ENCODE data around the gene MYL7.

MYL7 gene

GRCh38 chr7:44152971-44153947, 12.1 kb upstream of the MYL7 start:
- Histone ChIP-seq H3K27me3 (ENCODE audit: insufficient read depth, low read depth) (no peaks in the 10 kb centered on the region), H3K27ac (no peak overlapping the region), H4K20me1 (ENCODE audit: insufficient read depth) (no peaks in the 10 kb centered on the region), H3K4me2 (no peak overlapping the region), H3K4me3 (IDR thresholded peaks at IDR 0.05; ENCODE audit: insufficient read depth, low read depth, low read length) (no peak overlapping the region), H3K36me3 (ENCODE audit: insufficient read depth) (no peaks in the 10 kb centered on the region), H2AFZ (ENCODE audit: low read depth) (no peak overlapping the region), H3K4me1 (ENCODE audit: low read depth, poor library complexity, severe bottlenecking) (no peaks in the 10 kb centered on the region), H3K79me2 (ENCODE audit: insufficient read depth, low read depth) (no peaks in the 10 kb centered on the region), H3K9ac (no peak overlapping the region)
- no peak for TF ChIP-seq CTCF (conservative IDR thresholded peaks at IDR 0.05; ENCODE audit: low read depth, low read length)

GRCh38 chr7:44151956-44152355, 10.8 kb upstream of the MYL7 start:
- no peak overlapping the region for H3K27ac ChIP-seq
- no peaks in the 10 kb centered on the region for H3K36me3 ChIP-seq (ENCODE audit: insufficient read depth)
- no peak overlapping the region for H2AFZ ChIP-seq (ENCODE audit: low read depth)
- no peak overlapping the region for H3K4me2 ChIP-seq
- H3K27me3 ChIP-seq (ENCODE audit: insufficient read depth, low read depth): no peaks in the 10 kb centered on the region
- H3K4me1 ChIP-seq (ENCODE audit: low read depth, poor library complexity, severe bottlenecking): no peaks in the 10 kb centered on the region
- H3K9ac ChIP-seq: no peak overlapping the region
- H3K79me2 ChIP-seq (ENCODE audit: insufficient read depth, low read depth): no peaks in the 10 kb centered on the region
- TF ChIP-seq CTCF (conservative IDR thresholded peaks at IDR 0.05; ENCODE audit: low read depth, low read length): no peak
- no peak overlapping the region for H3K4me3 ChIP-seq (IDR thresholded peaks at IDR 0.05; ENCODE audit: insufficient read depth, low read depth, low read length)
- no peaks in the 10 kb centered on the region for H4K20me1 ChIP-seq (ENCODE audit: insufficient read depth)

- no peak for TF ChIP-seq CTCF (conservative IDR thresholded peaks at IDR 0.05; ENCODE audit: low read depth, low read length)
- H2AFZ ChIP-seq (ENCODE audit: low read depth): no peak overlapping the region
- H4K20me1 ChIP-seq (ENCODE audit: insufficient read depth): no peaks in the 10 kb centered on the region
- H3K27ac ChIP-seq: no peak overlapping the region
- H3K4me2 ChIP-seq: no peak overlapping the region
- no peaks in the 10 kb centered on the region for H3K79me2 ChIP-seq (ENCODE audit: insufficient read depth, low read depth)
- no peaks in the 10 kb centered on the region for H3K36me3 ChIP-seq (ENCODE audit: insufficient read depth)
- no peaks in the 10 kb centered on the region for H3K4me1 ChIP-seq (ENCODE audit: low read depth, poor library complexity, severe bottlenecking)
- H3K4me3 ChIP-seq (IDR thresholded peaks at IDR 0.05; ENCODE audit: insufficient read depth, low read depth, low read length): no peak overlapping the region
- no peak overlapping the region for H3K9ac ChIP-seq
- H3K27me3 ChIP-seq (ENCODE audit: insufficient read depth, low read depth): no peaks in the 10 kb centered on the region
These were observed 10.1 kb upstream of the MYL7 start for GRCh38 chr7:44150966-44151941.

GRCh38 chr7:44150466-44150832, 9.3 kb upstream of the MYL7 start:
- Histone ChIP-seq H3K4me3 (IDR thresholded peaks at IDR 0.05; ENCODE audit: insufficient read depth, low read depth, low read length) (no peak overlapping the region), H3K4me2 (no peak overlapping the region)

More at GRCh38 chr7:44150466-44150832, 9.3 kb upstream of the MYL7 start:
- Histone ChIP-seq H4K20me1 (ENCODE audit: insufficient read depth) (no peaks in the 10 kb centered on the region), H3K9ac (no peak overlapping the region), H2AFZ (ENCODE audit: low read depth) (no peak overlapping the region), H3K27me3 (ENCODE audit: insufficient read depth, low read depth) (no peaks in the 10 kb centered on the region), H3K4me1 (ENCODE audit: low read depth, poor library complexity, severe bottlenecking) (no peaks in the 10 kb centered on the region), H3K36me3 (ENCODE audit: insufficient read depth) (no peaks in the 10 kb centered on the region), H3K27ac (no peak overlapping the region), H3K79me2 (ENCODE audit: insufficient read depth, low read depth) (no peaks in the 10 kb centered on the region)
- no peak for TF ChIP-seq CTCF (conservative IDR thresholded peaks at IDR 0.05; ENCODE audit: low read depth, low read length)
